ENCODE data around the gene PKNOX2. TPM values are rescaled to one million over a fixed set of nuclear protein-coding genes. Genes with fewer than 3 reads are reported as not detected.

PKNOX2 gene
- total RNA-seq, 4 donors from 2014 or later, result 0.27 to 4.8 (median 0.75) TPM; not detected in 1

DNA sequence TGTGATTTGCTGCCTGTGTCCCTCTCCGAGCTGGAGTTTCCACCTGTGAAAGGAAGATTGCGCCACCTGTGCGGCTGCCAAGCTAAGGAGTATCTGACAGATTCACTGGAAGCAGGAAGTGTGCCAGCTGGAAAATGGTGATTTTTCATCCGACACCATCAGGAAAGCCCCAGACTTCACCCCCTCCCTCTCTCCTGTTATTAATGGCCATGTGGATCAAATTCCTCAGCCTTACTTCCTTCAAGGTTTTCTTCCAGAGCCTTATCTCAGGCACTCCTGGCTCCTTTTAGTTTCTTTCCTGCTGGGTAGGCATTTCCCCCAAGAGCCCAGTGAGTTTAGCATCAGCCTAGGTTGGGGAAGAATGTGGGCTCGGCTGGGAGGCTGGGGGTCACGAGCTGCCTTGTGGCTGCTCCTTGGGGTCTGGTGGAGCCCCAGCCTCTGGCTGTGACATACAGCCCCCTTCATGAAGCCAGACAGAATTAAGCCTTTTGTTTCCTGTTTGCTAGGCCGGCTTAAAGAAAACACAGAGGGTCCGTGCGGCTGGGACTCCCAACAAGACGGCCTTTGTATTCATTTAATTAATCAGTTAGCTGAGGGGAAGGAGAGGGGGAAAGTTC lies 37.1 kb downstream of the PKNOX2 start:
- WGBS, 2 donors (ENCODE audit: low coverage in 1 of 2), result 57 to 60% methylated on average over 2 to 10 of the region's 10 CpGs
- intact Hi-C loops (cut with DNase I; ENCODE audit: low total_unique reads) (no loop called here), in situ Hi-C loops (cut with MboI; ENCODE audit: low pct_ligation_motif_present in 1 of 4, low pct_unique_long_range_greater_than_20kb in 1 of 4, low sequenced_read_pairs in 3 of 4) (no loop called here)
- Histone ChIP-seq H3K4me3 (no peak overlapping the region), H3K9me3 (no peaks in the 10 kb centered on the region), H3K36me3 (no peaks in the 10 kb centered on the region), H3K27ac (no peak overlapping the region), H3K4me1 (no peaks in the 10 kb centered on the region), H3K27me3 (no peaks in the 10 kb centered on the region)
- TF ChIP-seq POLR2A (IDR thresholded peaks at IDR 0.05), result no peak
- TF ChIP-seq, protein P1, sequence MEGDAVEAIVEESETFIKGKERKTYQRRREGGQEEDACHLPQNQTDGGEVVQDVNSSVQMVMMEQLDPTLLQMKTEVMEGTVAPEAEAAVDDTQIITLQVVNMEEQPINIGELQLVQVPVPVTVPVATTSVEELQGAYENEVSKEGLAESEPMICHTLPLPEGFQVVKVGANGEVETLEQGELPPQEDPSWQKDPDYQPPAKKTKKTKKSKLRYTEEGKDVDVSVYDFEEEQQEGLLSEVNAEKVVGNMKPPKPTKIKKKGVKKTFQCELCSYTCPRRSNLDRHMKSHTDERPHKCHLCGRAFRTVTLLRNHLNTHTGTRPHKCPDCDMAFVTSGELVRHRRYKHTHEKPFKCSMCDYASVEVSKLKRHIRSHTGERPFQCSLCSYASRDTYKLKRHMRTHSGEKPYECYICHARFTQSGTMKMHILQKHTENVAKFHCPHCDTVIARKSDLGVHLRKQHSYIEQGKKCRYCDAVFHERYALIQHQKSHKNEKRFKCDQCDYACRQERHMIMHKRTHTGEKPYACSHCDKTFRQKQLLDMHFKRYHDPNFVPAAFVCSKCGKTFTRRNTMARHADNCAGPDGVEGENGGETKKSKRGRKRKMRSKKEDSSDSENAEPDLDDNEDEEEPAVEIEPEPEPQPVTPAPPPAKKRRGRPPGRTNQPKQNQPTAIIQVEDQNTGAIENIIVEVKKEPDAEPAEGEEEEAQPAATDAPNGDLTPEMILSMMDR (IDR thresholded peaks at IDR 0.05), result no peak
- TF ChIP-seq EP300 (IDR thresholded peaks at IDR 0.05; ENCODE audit: low read depth), result no peak
- no peak for TF ChIP-seq POLR2AphosphoS5 (IDR thresholded peaks at IDR 0.05)
- DNase-seq, result no peak

DNA sequence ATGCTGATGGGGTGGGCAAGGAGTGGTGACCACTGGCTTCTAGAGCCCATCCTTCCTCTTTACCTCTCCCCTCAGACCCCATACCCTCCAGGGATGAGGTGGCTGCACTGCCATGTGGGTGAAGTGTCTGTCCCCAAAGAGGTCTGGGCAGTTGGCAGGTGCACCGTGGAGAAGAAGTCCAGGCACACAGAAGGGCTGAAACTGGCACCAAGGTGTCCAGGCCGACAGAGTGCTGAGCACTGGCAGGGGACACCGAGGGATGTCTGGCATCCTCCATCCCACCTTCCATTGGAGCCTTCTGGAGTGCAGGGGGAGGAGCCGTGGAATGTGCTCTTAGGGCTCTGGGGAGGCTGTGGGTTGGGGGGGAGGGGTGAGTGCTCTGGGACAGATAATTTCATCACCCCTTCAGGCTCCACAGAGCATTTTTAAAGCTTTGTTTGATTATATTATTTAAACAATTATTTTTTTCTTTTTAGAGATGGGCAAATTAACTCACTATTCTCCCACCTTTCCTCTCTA lies 37.9 kb downstream of the PKNOX2 start:
- no peak overlapping the region for H3K27ac ChIP-seq
- WGBS, 2 donors (ENCODE audit: low coverage in 1 of 2), result 73% methylated on average over 4 of the region's 4 CpGs; no CpG with 5 or more reads in 1 of the 2 donors
- intact Hi-C loops (cut with DNase I; ENCODE audit: low total_unique reads), result no loop called here

DNA sequence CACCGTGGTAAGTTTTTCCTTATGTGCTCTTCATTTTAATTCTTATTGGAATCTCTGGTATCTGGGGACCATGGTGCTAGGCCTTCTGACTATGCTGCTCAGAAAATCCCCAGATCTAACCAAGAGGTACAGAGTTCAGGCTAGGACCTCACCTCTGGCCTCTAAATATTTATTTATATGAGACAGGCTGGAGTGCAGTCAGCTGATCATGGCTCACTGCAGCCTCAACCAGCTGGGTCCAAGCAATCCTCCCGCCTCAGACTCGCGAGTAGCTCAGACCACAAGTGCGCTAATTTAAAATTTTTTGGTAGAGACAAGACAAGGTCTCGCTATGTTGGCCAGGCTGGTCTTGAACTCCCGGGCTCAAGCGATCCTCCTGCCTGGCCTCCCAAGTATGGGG lies 38.4 kb downstream of the PKNOX2 start:
- H3K4me3 ChIP-seq, result no peak overlapping the region
- no peak overlapping the region for H3K27ac ChIP-seq
- intact Hi-C loops (cut with DNase I; ENCODE audit: low total_unique reads), result no loop called here
- no peaks in the 10 kb centered on the region for H3K4me1 ChIP-seq
- in situ Hi-C loops (cut with MboI; ENCODE audit: low pct_ligation_motif_present in 1 of 4, low pct_unique_long_range_greater_than_20kb in 1 of 4, low sequenced_read_pairs in 3 of 4), result no loop called here
- DNase-seq, result no peak
- H3K36me3 ChIP-seq, result no peaks in the 10 kb centered on the region
- TF ChIP-seq POLR2AphosphoS5 (IDR thresholded peaks at IDR 0.05), result no peak
- TF ChIP-seq, protein P1 (IDR thresholded peaks at IDR 0.05), result no peak
- TF ChIP-seq EP300 (IDR thresholded peaks at IDR 0.05; ENCODE audit: low read depth), result no peak
- TF ChIP-seq POLR2A (IDR thresholded peaks at IDR 0.05), result no peak
- no peaks in the 10 kb centered on the region for H3K9me3 ChIP-seq
- H3K27me3 ChIP-seq, result no peaks in the 10 kb centered on the region
- WGBS, 2 donors (ENCODE audit: low coverage in 1 of 2), result 63 to 88% methylated on average over 1 to 8 of the region's 8 CpGs

More for the DNA sequence above, 37.9 kb downstream of the PKNOX2 start:
- no peak for DNase-seq
- no peaks in the 10 kb centered on the region for H3K27me3 ChIP-seq
- no peaks in the 10 kb centered on the region for H3K4me1 ChIP-seq
- TF ChIP-seq, protein P1 (IDR thresholded peaks at IDR 0.05), result no peak
- no peak for TF ChIP-seq POLR2A (IDR thresholded peaks at IDR 0.05)
- TF ChIP-seq POLR2AphosphoS5 (IDR thresholded peaks at IDR 0.05), result no peak
- TF ChIP-seq EP300 (IDR thresholded peaks at IDR 0.05; ENCODE audit: low read depth), result no peak
- in situ Hi-C loops (cut with MboI; ENCODE audit: low pct_ligation_motif_present in 1 of 4, low pct_unique_long_range_greater_than_20kb in 1 of 4, low sequenced_read_pairs in 3 of 4), result no loop called here
- H3K4me3 ChIP-seq, result no peak overlapping the region
- no peaks in the 10 kb centered on the region for H3K9me3 ChIP-seq
- no peaks in the 10 kb centered on the region for H3K36me3 ChIP-seq

DNA sequence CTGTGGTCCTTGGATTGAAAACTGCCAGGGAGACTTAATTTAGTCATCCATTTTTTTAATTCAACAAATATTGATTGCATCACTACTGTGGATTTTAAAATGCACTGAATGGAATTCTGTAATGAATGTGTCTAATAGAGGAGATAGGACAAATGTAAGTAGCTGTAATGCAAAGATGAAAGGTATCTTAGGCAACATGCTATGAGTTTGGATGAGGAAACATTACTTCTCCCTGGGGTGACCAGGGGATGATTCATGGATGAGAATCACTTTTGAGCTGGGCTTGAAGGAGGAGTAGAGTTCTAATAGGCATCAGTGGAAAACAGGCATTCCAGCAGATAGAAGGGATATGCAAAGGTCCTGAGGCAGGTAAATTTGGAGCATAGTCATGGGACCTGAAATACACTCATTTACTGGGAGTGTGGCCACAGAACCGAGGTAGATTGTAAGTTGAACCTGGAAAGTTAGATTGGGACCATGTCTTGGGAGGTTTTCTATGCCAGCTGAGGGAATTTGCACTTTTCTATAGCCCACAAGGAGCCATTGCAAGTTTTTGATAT lies 43.4 kb downstream of the PKNOX2 start:
- 17 to 39% methylated on average over 1 of the region's 1 CpG for WGBS, 2 donors (ENCODE audit: low coverage in 1 of 2)
- in situ Hi-C loops (cut with MboI; ENCODE audit: low pct_ligation_motif_present in 1 of 4, low pct_unique_long_range_greater_than_20kb in 1 of 4, low sequenced_read_pairs in 3 of 4) (no loop called here), intact Hi-C loops (cut with DNase I; ENCODE audit: low total_unique reads) (no loop called here)
- Histone ChIP-seq H3K4me1 (peaks cover 0 to 9% (median 0%) of the 10 kb centered on the region in 4 donors), H3K9me3 (no peaks in the 10 kb centered on the region), H3K36me3 (no peaks in the 10 kb centered on the region), H3K27me3 (no peaks in the 10 kb centered on the region), H3K27ac (no peak overlapping the region), H3K4me3 (no peak overlapping the region)
- no peak for DNase-seq
- TF ChIP-seq EP300 (IDR thresholded peaks at IDR 0.05; ENCODE audit: low read depth), result no peak
- no peak for TF ChIP-seq POLR2AphosphoS5 (IDR thresholded peaks at IDR 0.05)
- no peak for TF ChIP-seq POLR2A (IDR thresholded peaks at IDR 0.05)
- TF ChIP-seq, protein P1 (IDR thresholded peaks at IDR 0.05), result no peak

All from transverse colon (tissue), 4 donors.